GM06990 (cell line): ENCODE data around the gene AGAP3.

Experiments
- DNase-seq: peaks from one replicate; pipeline ENCODE4 v3.0.0-alpha.2; 2011; ENCODE audit not compliant: insufficient read length; ENCODE audit errors: extremely low read depth
- H3K27me3 ChIP-seq: replicated peaks from 2 replicates; pipeline ENCODE4 v1.6.0; 2011; ENCODE audit warnings: low read length; ENCODE audit not compliant: control insufficient read depth, insufficient read depth
- H3K36me3 ChIP-seq: 2 replicates; pipeline ENCODE4 v1.5.1; 2011; ENCODE audit warnings: low read length; ENCODE audit not compliant: control insufficient read depth, insufficient read depth
- H3K4me3 ChIP-seq: replicated peaks from 2 replicates; pipeline ENCODE4 v1.5.1; 2011; ENCODE audit warnings: low read depth, mild to moderate bottlenecking, control low read depth, low read length
- TF ChIP-seq, protein P1 (sequence below): IDR thresholded peaks from 2 replicates; pipeline ENCODE4 v1.5.1; 2011; ENCODE audit warnings: low read length, control low read depth, mild to moderate bottlenecking, inconsistent platforms; ENCODE audit not compliant: insufficient read depth, poor library complexity, severe bottlenecking

AGAP3 gene

DNA sequence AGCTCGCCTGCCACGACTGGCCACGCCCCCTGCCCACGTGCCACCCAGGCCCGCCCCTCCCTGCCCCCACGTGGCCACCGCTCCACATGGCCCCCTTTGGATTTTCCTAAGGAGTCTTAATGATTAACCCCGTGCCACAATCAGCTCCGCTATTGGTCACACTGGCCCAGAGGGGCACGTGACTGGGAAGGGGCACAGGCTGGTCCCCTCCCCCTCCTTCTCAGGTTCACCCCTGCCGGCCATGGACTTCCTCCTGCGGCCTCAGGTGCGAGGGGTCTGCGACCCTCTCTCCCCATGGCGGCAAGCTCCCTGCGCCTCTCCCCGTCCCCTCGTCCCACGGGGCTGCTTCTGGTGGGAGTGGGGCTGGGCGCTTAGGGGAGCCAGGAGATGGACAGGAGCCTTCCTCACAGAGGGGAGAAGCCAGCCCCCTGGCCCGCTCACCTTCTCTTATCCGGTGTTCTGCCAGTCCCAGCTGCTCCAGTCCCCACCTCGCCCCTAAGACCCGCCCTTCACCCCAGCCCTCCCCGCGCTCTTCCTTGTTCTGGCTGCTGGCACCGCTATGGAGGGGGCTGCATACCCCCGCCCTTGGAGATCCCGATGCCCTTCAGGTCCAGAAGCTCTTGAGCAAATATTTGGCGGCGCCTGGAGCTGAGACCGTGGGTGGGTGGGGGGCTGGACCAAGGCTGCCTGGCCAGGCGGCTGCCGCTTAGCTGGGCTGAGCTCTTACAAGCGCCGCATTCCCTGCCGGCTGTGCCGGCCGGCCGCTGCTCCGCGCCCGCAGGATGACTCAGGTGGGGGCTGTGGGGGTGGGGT, 23.7 kb upstream of the AGAP3 start:
- Histone ChIP-seq H3K4me3 (no peak overlapping the region), H3K36me3 (peaks cover 14% of the 10 kb centered on the region), H3K27me3 (no peaks in the 10 kb centered on the region)
- no peak for DNase-seq
- TF ChIP-seq, protein P1, sequence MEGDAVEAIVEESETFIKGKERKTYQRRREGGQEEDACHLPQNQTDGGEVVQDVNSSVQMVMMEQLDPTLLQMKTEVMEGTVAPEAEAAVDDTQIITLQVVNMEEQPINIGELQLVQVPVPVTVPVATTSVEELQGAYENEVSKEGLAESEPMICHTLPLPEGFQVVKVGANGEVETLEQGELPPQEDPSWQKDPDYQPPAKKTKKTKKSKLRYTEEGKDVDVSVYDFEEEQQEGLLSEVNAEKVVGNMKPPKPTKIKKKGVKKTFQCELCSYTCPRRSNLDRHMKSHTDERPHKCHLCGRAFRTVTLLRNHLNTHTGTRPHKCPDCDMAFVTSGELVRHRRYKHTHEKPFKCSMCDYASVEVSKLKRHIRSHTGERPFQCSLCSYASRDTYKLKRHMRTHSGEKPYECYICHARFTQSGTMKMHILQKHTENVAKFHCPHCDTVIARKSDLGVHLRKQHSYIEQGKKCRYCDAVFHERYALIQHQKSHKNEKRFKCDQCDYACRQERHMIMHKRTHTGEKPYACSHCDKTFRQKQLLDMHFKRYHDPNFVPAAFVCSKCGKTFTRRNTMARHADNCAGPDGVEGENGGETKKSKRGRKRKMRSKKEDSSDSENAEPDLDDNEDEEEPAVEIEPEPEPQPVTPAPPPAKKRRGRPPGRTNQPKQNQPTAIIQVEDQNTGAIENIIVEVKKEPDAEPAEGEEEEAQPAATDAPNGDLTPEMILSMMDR = no peak

DNA sequence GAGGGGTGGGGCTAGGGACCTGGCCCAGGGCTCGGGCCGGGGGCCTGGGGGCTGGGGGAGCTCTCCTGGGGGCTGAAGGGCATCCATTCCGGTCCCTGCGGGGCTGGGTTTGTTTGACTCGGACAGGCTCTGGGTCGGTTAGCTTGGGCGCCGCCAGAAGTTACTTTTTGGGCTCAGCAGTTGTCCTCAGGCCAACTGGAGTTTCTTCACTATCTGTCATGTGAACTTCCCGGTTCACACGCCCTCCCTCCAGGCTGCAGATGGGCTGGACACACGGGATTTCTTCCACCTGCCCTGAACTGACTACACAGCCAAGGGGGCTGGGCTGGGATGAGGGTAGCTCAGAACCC, 23.1 kb upstream of the AGAP3 start:
- Histone ChIP-seq H3K4me3 (no peak overlapping the region), H3K36me3 (peaks cover 17% of the 10 kb centered on the region), H3K27me3 (no peaks in the 10 kb centered on the region)
- TF ChIP-seq, protein P1 = no peak
- no peak for DNase-seq

DNA sequence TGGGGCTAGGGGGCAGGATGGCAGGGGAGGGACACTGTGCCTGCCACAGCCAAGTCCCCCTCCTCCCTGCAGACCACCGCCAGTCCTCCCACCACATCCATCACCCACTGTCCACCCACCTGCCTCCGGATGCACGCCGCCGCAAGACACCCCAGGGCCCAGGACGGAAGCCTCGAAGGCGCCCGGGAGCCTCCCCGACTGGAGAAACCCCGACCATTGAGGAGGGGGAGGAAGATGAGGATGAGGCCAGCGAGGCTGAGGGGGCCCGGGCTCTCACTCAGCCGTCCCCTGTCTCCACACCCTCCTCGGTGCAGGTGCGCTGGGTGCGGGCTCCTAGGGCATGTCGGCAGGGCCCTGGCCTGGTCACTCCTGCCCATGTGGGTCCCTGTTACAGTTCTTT, 21.8 kb upstream of the AGAP3 start:
- TF ChIP-seq, protein P1 = no peak
- peaks cover 18% of the 10 kb centered on the region for H3K36me3 ChIP-seq
- no peak overlapping the region for H3K4me3 ChIP-seq
- no peaks in the 10 kb centered on the region for H3K27me3 ChIP-seq
- DNase-seq = no peak

DNA sequence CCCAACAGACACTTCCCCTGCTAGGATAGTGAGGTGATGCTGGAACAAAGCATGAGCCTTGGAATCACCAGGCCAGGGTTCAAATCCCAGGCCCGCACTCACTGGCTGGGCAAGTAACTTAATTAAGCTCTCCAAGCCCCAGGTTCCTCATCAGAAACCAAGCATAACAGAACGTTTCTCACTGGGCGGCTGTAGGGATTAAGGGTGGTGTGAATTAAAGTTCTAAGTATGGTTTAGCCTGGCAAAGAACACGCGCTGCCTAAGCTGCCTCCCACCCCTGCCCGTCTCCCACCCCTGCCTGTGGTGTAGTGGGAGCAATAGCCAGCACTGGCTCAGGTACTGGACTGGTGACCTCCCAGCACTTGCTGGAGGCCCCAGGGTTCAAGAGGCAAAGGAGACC, 21.3 kb upstream of the AGAP3 start:
- Histone ChIP-seq H3K4me3 (no peak overlapping the region), H3K27me3 (no peaks in the 10 kb centered on the region), H3K36me3 (peaks cover 24% of the 10 kb centered on the region)
- DNase-seq = no peak
- TF ChIP-seq, protein P1 = no peak

DNA sequence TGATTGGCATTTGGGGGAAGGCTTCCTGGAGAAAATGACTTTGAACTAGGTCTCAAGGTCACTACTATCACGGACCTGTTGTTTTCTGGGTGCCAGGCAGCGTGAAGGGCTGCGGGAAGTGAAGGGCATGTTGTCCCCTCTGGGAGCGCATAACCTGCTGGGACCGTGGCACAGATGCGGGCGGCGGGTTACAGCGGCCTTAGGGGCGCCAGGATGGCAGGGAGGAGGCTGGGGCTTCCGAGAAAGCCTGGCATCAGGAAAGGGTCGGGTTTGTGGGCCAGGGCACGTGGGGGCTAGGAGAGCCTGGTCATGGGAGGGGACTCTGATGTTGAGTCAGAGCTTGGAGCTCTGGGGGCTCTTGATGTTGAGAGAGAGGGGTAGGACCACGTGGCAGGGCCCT, 20.8 kb upstream of the AGAP3 start:
- TF ChIP-seq, protein P1 = no peak
- H3K27me3 ChIP-seq = no peaks in the 10 kb centered on the region
- H3K36me3 ChIP-seq = peaks cover 29% of the 10 kb centered on the region
- no peak overlapping the region for H3K4me3 ChIP-seq
- DNase-seq = no peak
